Smooth muscle cell (in vitro differentiated cells): ENCODE measurements around the gene KCNK6. TPM values are rescaled to one million over a fixed set of nuclear protein-coding genes. Genes with fewer than 3 reads are reported as not detected.

Experiments
- DNase-seq: peaks from one replicate; lab custom pipeline; 2025; ENCODE audit not compliant: unreplicated experiment; lab: John Stamatoyannopoulos, UW
- H2AFZ ChIP-seq: fragments of 200-600 bp; sonication (generic); 2 replicates; pipeline ENCODE4 v1.6.0; 2016; ENCODE audit warnings: antibody characterized with exemption, low read depth, mild to moderate bottlenecking
- H3F3A ChIP-seq: fragments of 200-600 bp; sonication (generic); 2 replicates; pipeline ENCODE4 v1.6.0; 2017; ENCODE audit warnings: antibody characterized with exemption, low read depth
- H3K27ac ChIP-seq: fragments of 200-600 bp; sonication (generic); 2 replicates; pipeline ENCODE4 v1.5.1; 2016; ENCODE audit warnings: low read depth, mild to moderate bottlenecking
- H3K27me3 ChIP-seq: fragments of 200-600 bp; sonication (generic); 2 replicates; pipeline ENCODE4 v1.6.1; 2016; ENCODE audit warnings: low read depth, mild to moderate bottlenecking
- H3K36me3 ChIP-seq: fragments of 200-600 bp; sonication (generic); 2 replicates; pipeline ENCODE4 v1.5.1; 2016; ENCODE audit warnings: low read depth
- H3K4me1 ChIP-seq: fragments of 200-600 bp; sonication (generic); 2 replicates; pipeline ENCODE4 v1.5.1; 2016; ENCODE audit warnings: low read depth
- H3K4me2 ChIP-seq: fragments of 200-600 bp; sonication (generic); 2 replicates; pipeline ENCODE4 v1.6.0; 2016; ENCODE audit warnings: mild to moderate bottlenecking
- H3K4me3 ChIP-seq: fragments of 200-600 bp; sonication (generic); 2 replicates; pipeline ENCODE4 v1.5.1; 2016; ENCODE audit warnings: mild to moderate bottlenecking
- H3K79me2 ChIP-seq: fragments of 200-600 bp; sonication (generic); 2 replicates; pipeline ENCODE4 v1.6.0; 2016; ENCODE audit warnings: low read depth, mild to moderate bottlenecking
- H3K9ac ChIP-seq: fragments of 200-600 bp; sonication (generic); 2 replicates; pipeline ENCODE4 v1.6.0; 2016; ENCODE audit warnings: low read depth
- H3K9me3 ChIP-seq: fragments of 200-600 bp; sonication (generic); replicated peaks from 2 replicates; pipeline ENCODE4 v1.5.1; 2016; ENCODE audit warnings: low read depth
- H4K20me1 ChIP-seq: fragments of 200-600 bp; sonication (generic); 2 replicates; pipeline ENCODE4 v1.6.0; 2016; ENCODE audit warnings: low read depth
- WGBS: methylation state at CpG from one replicate; pipeline ENCODE4 v1.1.7; 2016; ENCODE audit warnings: low lambda C conversion rate; 5-methylcytosine and 5-hydroxymethylcytosine counted together
- polyA plus RNA-seq: library from polyadenylated mRNA; unstranded; fragments of >200 nt; fragmentation: Nextera tagmentation; extraction: Ambion mirVana; gene quantifications from 2 replicates; pipeline ENCODE4 v1.2.1, GENCODE V29; 2016
- total RNA-seq: library from RNA; depleted of rRNA; stranded (reverse); fragments of >200 nt; gene quantifications from 2 replicates; pipeline ENCODE4 v1.2.3, GENCODE V29; 2014
- TF ChIP-seq, protein P1 (sequence below): fragments of 200-600 bp; sonication (generic); IDR thresholded peaks from 2 replicates; pipeline ENCODE4 v1.5.1; 2017; ENCODE audit warnings: borderline replicate concordance, mild to moderate bottlenecking, antibody characterized with exemption; ENCODE audit not compliant: insufficient read depth, poor library complexity, severe bottlenecking

KCNK6 gene
- total and polyA plus RNA-seq, 2 experiments from 2014 or later, result 6.5 to 12.6 TPM

DNA sequence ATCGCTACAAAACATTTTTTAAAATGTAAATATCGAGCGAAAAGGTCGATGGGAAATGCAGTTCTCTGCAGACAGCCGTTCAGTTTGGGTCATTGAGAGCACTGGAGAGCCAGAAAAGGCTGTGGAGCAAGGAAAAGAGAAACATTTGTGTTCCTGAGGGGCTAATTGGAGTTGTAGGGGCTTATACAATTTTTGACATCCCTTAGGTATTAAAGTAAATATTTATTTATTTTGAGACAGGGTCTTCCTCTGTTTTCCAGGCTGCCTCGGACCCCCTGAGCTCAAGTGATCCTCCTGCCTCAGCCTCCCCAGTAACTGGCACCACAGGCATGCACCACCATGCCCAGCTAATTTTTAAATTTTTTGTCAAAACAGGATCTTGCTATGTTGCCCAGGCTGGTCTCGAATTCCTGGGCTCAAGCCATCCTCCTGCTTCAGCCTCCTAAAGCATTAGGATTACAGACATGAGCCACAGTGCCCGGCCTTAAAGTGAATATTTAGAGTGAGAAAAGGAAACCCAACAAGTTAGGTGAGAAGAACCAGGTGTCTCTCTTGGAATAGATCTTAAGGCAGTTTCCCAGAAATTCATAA is 3.1 kb upstream of the KCNK6 start:
- no peak overlapping the region for H3K9ac ChIP-seq
- 45% methylated on average over 8 of the region's 8 CpGs for WGBS

GRCh38 chr19:38317104-38317612 is 2.5 kb upstream of the KCNK6 start:
- H3K79me2 ChIP-seq, result peaks cover 6% of the 10 kb centered on the region
- no peaks in the 10 kb centered on the region for H3K27me3 ChIP-seq
- H3K36me3 ChIP-seq, result no peaks in the 10 kb centered on the region
- H3K4me2 ChIP-seq, result no peak overlapping the region
- H3K9ac ChIP-seq, result no peak overlapping the region
- TF ChIP-seq, protein P1, sequence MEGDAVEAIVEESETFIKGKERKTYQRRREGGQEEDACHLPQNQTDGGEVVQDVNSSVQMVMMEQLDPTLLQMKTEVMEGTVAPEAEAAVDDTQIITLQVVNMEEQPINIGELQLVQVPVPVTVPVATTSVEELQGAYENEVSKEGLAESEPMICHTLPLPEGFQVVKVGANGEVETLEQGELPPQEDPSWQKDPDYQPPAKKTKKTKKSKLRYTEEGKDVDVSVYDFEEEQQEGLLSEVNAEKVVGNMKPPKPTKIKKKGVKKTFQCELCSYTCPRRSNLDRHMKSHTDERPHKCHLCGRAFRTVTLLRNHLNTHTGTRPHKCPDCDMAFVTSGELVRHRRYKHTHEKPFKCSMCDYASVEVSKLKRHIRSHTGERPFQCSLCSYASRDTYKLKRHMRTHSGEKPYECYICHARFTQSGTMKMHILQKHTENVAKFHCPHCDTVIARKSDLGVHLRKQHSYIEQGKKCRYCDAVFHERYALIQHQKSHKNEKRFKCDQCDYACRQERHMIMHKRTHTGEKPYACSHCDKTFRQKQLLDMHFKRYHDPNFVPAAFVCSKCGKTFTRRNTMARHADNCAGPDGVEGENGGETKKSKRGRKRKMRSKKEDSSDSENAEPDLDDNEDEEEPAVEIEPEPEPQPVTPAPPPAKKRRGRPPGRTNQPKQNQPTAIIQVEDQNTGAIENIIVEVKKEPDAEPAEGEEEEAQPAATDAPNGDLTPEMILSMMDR, result no peak
- no peak overlapping the region for H3K27ac ChIP-seq
- no peak for DNase-seq
- no peak overlapping the region for H2AFZ ChIP-seq
- no peaks in the 10 kb centered on the region for H3K9me3 ChIP-seq
- H3K4me3 ChIP-seq, result no peak overlapping the region
- H3K4me1 ChIP-seq, result peaks cover 14% of the 10 kb centered on the region
- WGBS, result 90% methylated on average over 11 of the region's 11 CpGs
- H4K20me1 ChIP-seq, result peaks cover 5% of the 10 kb centered on the region
- peaks cover 3% of the 10 kb centered on the region for H3F3A ChIP-seq

More for the DNA sequence above, 3.1 kb upstream of the KCNK6 start:
- peak overlapping the region; percentile 23 for H3K27ac ChIP-seq
- peaks cover 11% of the 10 kb centered on the region for H4K20me1 ChIP-seq
- H2AFZ ChIP-seq, result no peak overlapping the region
- peaks cover 9% of the 10 kb centered on the region for H3K79me2 ChIP-seq
- H3K4me1 ChIP-seq, result peaks cover 11% of the 10 kb centered on the region
- TF ChIP-seq, protein P1, result no peak
- peaks cover 3% of the 10 kb centered on the region for H3F3A ChIP-seq
- H3K36me3 ChIP-seq, result no peaks in the 10 kb centered on the region
- H3K9me3 ChIP-seq, result no peaks in the 10 kb centered on the region
- DNase-seq, result no peak
- peak overlapping the region; percentile 54 for H3K4me3 ChIP-seq
- H3K4me2 ChIP-seq, result peak overlapping the region; percentile 83
- H3K27me3 ChIP-seq, result no peaks in the 10 kb centered on the region

DNA sequence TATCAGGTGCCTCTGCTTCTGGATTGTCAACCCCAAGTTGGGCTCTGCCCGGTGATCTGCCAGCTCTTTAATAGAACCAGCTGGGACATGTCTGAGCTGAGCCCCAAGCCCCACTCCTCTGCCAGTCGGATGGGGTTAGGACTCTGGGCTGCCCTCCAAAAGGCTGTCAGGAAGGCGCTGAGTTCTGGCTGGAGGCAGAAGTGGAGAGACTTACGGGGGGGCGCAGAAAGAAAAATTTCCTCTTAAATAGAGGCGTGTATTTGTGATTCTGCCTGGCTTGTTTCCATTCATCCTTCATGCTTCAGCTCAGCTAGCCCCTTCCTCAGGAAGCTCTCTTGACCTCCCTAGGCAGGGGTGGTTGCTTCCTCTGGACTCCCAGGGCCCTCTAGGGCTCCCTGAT is 985 bp upstream of the KCNK6 start:
- 94% methylated on average over 6 of the region's 6 CpGs for WGBS
- H3K4me2 ChIP-seq, result no peak overlapping the region
- H3K4me3 ChIP-seq, result no peak overlapping the region
- H3K79me2 ChIP-seq, result peaks cover 3% of the 10 kb centered on the region
- H3K27me3 ChIP-seq, result no peaks in the 10 kb centered on the region
- no peaks in the 10 kb centered on the region for H3K9me3 ChIP-seq
- no peak overlapping the region for H2AFZ ChIP-seq
- H4K20me1 ChIP-seq, result peaks cover 7% of the 10 kb centered on the region
- no peak overlapping the region for H3K27ac ChIP-seq
- peaks cover 3% of the 10 kb centered on the region for H3F3A ChIP-seq
- H3K9ac ChIP-seq, result no peak overlapping the region
- no peaks in the 10 kb centered on the region for H3K36me3 ChIP-seq
- no peak for DNase-seq
- H3K4me1 ChIP-seq, result peaks cover 14% of the 10 kb centered on the region
- TF ChIP-seq, protein P1, result no peak

- Histone ChIP-seq H4K20me1 (peaks cover 7% of the 10 kb centered on the region), H3F3A (peaks cover 3% of the 10 kb centered on the region), H3K9ac (no peak overlapping the region), H3K4me1 (peaks cover 14% of the 10 kb centered on the region), H3K4me3 (no peak overlapping the region), H3K4me2 (peak overlapping the region; percentile 92), H3K27me3 (no peaks in the 10 kb centered on the region), H3K9me3 (no peaks in the 10 kb centered on the region), H3K36me3 (no peaks in the 10 kb centered on the region), H3K79me2 (no peaks in the 10 kb centered on the region), H3K27ac (peak overlapping the region; percentile 47), H2AFZ (no peak overlapping the region)
- 98% methylated on average over 3 of the region's 3 CpGs for WGBS
- TF ChIP-seq, protein P1, result no peak
- DNase-seq, result no peak
Measured at GRCh38 chr19:38320969-38321339, 1.3 kb downstream of the KCNK6 start.
